D721Med (cell line): ENCODE results near the gene HDAC10.

Experiments
- DNase-seq: peaks from one replicate; pipeline ENCODE4 v3.0.0; 2011; ENCODE audit warnings: low spot score; ENCODE audit not compliant: insufficient read length
- FAIRE-seq: peaks from 2 replicates; lab custom pipeline; 2011; peaks lifted over from hg19 to GRCh38; lab: Jason Lieb, UNC
- CTCF ChIP-seq: IDR thresholded peaks from 2 replicates; pipeline ENCODE4 v1.5.1; 2012; ENCODE audit warnings: mild to moderate bottlenecking, control low read depth; ENCODE audit not compliant: insufficient read depth; ENCODE audit errors: missing control alignments

HDAC10 gene

DNA sequence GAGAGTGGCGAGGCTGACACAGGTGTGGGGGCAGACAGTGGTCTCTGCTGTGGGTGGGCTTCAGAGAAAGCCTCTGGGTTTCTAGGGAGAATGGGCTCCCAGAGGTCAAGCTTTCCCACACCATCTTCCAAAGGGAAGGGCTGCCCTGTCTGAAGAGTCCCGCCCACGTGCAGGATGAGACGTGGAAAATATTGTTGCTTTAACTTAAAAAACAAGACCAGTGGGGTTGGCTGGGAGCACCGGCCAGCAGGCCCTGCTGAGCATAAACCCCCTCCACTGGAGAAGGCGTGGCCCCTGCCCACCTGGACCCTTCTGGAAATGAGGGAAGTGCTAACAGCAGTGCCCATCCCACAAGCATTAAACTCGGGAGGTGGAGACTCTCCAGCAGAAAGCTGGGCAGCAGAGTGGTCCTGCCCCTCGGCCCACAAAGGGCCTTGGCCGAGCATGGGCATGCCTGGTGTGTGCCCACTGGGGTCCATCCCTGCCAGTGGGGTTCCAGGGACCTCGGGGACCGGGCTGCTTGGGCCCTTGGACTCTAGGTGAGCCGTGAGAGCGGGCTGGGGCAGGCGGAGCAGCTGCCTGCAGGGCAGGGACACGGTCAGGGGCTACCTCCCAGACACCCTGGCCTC, 34.9 kb downstream of the HDAC10 start:
- FAIRE-seq (no peak), DNase-seq (no peak)
- no peak for TF ChIP-seq CTCF

DNA sequence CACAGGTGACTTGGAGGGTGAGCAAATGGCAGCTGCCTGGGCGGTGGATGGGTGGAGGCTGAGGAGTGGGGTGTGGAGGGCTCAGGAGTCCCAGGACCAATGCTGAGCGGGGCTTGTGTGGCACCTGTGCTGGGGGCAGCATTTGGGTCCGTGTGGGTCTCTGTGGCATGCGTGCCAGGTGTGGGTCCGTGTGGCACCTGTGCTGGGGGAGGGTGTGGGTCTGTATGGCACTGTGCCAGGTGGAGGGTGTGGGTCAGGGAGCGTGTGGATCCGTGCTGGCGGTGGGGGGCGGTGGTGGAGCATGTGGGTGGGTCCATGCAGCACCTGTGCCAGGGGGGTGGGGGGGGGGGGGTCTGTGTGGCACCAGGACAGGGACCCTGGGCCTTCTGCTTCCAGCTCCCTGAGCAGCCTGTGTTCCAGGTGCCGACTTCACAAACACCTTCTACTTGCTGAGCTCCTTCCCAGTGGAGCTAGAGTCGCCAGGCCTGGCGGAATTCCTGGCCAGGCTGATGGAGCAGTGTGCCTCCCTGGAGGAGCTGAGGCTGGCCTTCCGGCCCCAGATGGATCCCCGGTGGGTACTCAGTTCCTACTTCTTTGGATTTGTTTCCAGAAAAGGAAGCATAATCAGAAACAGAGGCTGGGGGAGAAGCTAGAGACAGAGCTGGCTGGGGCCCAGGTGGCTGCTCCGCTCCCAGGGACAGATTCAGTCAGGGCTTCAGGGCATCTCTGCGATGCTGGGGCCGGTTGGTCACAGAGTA, 35.6 kb downstream of the HDAC10 start:
- DNase-seq (no peak), FAIRE-seq (no peak)
- TF ChIP-seq CTCF: no peak

DNA sequence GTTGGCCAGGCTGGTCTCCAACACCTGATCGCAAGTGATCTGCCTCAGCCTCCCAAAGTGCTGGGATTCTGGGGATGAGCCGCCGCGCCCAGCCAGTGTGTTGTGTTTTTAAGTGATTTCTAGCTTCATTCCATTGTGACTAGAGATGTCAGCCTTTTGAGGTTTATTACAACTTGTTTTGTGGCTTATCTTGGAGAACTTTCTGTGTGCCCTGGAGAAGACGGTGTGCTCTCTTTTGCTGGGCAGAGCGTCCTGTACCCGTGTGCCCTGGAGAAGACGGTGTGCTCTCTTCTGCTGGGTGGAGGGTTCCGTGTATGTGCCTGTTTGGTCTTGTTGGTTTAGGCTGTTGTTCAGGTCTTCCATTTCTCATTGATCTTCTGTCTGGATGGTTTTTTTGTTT, 37.8 kb downstream of the HDAC10 start:
- no peak for TF ChIP-seq CTCF
- no peak for FAIRE-seq
- DNase-seq: no peak

DNA sequence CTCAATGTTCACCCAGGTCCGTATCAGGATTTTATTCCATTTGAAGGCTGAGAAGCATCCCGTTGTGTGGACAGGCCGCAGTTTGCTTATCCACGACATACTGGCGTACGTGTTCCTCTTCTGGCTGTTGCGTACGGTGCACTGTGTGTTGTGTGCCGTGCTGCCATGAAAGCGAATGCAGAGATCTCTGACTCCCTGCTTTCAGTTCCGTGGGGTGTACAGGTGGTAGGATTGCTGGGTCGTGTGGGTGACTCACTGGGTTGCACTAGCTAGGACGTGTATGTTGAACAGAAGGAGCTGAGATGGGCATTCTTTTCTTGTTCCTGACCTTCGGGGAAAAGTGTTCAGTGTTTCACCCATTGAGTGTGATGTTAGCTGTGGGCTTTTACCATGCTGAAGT, 39.9 kb downstream of the HDAC10 start:
- no peak for TF ChIP-seq CTCF
- FAIRE-seq (no peak), DNase-seq (no peak)

DNA sequence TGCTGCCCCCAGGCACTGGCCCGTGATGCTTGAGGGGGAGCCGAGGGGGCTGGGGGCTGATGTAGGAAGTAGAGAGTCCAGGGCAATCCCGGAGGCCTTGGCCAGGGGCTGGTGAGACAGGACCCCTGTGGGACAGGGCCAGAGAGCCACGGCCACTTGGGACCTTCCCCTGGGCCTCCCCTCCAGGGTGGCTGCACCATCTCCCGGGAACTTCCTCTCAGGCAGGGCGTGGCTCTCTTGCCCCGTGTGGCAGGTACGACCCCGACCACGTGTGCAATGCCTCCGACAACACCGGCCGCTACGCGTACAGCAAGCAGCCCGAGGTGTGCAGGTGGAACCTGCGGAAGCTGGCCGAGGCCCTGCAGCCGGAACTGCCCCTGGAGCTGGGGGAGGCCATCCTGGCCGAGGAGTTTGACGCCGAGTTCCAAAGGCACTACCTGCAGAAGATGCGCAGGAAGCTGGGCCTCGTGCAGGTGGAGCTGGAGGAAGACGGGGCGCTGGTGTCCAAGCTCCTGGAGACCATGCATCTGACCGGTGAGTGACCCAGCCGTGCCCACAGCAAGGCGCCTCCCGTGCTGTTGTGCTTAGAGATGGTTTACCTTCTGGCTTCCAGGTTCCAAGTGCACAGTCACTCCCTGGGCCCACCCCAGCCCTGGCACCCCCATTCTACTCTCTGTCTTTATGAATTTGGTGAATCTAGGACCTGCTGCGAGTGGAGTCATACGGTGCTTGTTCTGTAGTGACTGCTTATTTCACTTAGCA, 40.5 kb downstream of the HDAC10 start:
- no peak for TF ChIP-seq CTCF
- FAIRE-seq (no peak), DNase-seq (no peak)

DNA sequence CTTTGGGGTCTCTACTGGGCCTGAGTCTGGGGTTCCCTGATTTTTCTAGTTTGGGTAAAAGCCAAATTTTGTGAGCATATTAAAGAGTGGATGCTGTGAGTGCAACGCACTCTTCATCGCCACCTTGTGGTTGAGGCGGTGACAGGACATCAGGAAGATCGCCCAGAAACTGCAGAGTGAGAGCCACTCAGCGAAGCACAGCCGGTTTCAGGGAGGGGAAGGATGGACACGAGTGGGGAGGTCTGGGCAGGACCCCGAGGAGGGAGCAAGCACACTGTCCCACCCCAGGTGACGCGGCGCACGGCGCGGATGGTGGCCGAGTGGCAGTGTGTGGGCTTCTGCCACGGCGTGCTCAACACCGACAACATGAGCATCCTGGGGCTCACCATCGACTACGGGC, 41.2 kb downstream of the HDAC10 start:
- TF ChIP-seq CTCF: peak; percentile 74
- DNase-seq (peak; percentile 53), FAIRE-seq (no peak)
